ENCODE measurements around the gene STIM2.

DNA sequence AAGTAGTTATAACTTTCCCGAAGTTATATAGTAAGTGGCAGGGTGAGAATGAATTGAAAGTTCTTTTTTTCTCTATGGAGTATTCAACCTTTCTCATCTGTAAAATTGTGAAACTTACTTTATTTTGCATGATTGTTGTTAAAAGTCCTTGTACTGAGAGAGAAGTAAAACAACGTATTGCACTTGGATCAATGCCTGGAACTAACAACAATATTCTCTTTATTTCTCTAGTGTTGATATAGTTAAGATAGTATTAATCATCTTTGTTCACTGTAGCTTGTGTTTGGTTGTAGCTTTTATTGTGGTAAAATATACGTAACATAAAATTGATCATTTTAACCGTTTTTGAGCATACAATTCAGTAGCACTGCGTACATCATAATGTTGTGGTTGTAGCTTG is 48.7 kb downstream of the STIM2 start:
- TF ChIP-seq, protein P1, sequence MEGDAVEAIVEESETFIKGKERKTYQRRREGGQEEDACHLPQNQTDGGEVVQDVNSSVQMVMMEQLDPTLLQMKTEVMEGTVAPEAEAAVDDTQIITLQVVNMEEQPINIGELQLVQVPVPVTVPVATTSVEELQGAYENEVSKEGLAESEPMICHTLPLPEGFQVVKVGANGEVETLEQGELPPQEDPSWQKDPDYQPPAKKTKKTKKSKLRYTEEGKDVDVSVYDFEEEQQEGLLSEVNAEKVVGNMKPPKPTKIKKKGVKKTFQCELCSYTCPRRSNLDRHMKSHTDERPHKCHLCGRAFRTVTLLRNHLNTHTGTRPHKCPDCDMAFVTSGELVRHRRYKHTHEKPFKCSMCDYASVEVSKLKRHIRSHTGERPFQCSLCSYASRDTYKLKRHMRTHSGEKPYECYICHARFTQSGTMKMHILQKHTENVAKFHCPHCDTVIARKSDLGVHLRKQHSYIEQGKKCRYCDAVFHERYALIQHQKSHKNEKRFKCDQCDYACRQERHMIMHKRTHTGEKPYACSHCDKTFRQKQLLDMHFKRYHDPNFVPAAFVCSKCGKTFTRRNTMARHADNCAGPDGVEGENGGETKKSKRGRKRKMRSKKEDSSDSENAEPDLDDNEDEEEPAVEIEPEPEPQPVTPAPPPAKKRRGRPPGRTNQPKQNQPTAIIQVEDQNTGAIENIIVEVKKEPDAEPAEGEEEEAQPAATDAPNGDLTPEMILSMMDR (optimal IDR thresholded peaks at IDR 0.05 in 1 of 3, IDR thresholded peaks at IDR 0.05 in 1 of 3, conservative IDR thresholded peaks at IDR 0.05 in 1 of 3; ENCODE audit: extremely low read depth in 1 of 3, insufficient read depth in 2 of 3, low read length in 3 of 3) = no peak
- TF ChIP-seq EZH2 (IDR thresholded peaks at IDR 0.05; ENCODE audit: low read length) = no peak

Measured in keratinocyte (primary cell).